BLaER1 treated with 17β-estradiol and CSF1 and Interleukin-3, amounts not matched to agents 10 nM and 100 nM (cell line): ENCODE measurements around the gene DPEP3.
A peak's percentile ranks its signal among the peaks of the same experiment; 100 is the strongest.

Source experiments
- H3K27ac ChIP-seq, 11 experiments: shearing (Covaris generic); formaldehyde crosslinking; 2 replicates each; pipeline ENCODE4 v1.8.1; 2022
- H3K27me3 ChIP-seq, 11 experiments: shearing (Covaris generic); formaldehyde crosslinking; 2 replicates each; pipeline ENCODE4 v1.8.1; 2022
- H3K36me3 ChIP-seq, 11 experiments: shearing (Covaris generic); formaldehyde crosslinking; 2 replicates each; pipeline ENCODE4 v1.8.1; 2022
- H3K4me1 ChIP-seq, 10 experiments: shearing (Covaris generic); formaldehyde crosslinking; 2 replicates each; pipeline ENCODE4 v1.8.1; 2022
- H3K4me2 ChIP-seq, 11 experiments: shearing (Covaris generic); formaldehyde crosslinking; 2 replicates each; pipeline ENCODE4 v1.8.1; 2022
- H3K4me3 ChIP-seq, 10 experiments: shearing (Covaris generic); formaldehyde crosslinking; 2 replicates each; pipeline ENCODE4 v1.8.1; 2022
- H3K9ac ChIP-seq, 11 experiments: shearing (Covaris generic); formaldehyde crosslinking; 2 replicates each; pipeline ENCODE4 v1.8.1; 2022
- H3K9me3 ChIP-seq, 11 experiments: shearing (Covaris generic); formaldehyde crosslinking; replicated peaks in 1 of 11; 2 replicates each; pipeline ENCODE4 v1.8.1; 2022
- H4K20me1 ChIP-seq, 11 experiments: shearing (Covaris generic); formaldehyde crosslinking; 2 replicates each; pipeline ENCODE4 v1.8.1; 2022
- Cebpa-rat ChIP-seq, 11 experiments: shearing (Covaris generic); IDR thresholded peaks; 2 replicates each; pipeline ENCODE4 v1.8.1; 2022

The DPEP3 gene

GRCh38 chr16:67946128-67946569, 34.1 kb downstream of the DPEP3 start:
- no peak overlapping the region for H3K4me3 ChIP-seq
- H3K9me3 ChIP-seq, result no peaks in the 10 kb centered on the region
- H3K27ac ChIP-seq, result 0 out of 22 replicates have a peak overlapping the region, but pooled peaks of 1 of the 11 experiments have one; percentile 12
- no peak for TF ChIP-seq Cebpa-rat (IDR thresholded peaks at IDR 0.05)
- H3K27me3 ChIP-seq, result no peaks in the 10 kb centered on the region
- H3K4me1 ChIP-seq, result peaks cover 8 to 26% (median 21%) of the 10 kb centered on the region in 10 experiments
- 0 out of 22 replicates have a peak overlapping the region, but pooled peaks of 1 of the 11 experiments have one; percentile 37 for H3K9ac ChIP-seq
- peaks cover 0 to 63% (median 0%) of the 10 kb centered on the region in 11 experiments; a peak in 7 of 22 replicates for H4K20me1 ChIP-seq
- peaks cover 14 to 90% (median 77%) of the 10 kb centered on the region in 11 experiments; a peak in 21 of 22 replicates for H3K36me3 ChIP-seq
- peak overlapping the region in 5 of 11 experiments; percentile 5 to 41 (median 29); a peak in 5 of 22 replicates for H3K4me2 ChIP-seq

GRCh38 chr16:67945392-67945933, 34.8 kb downstream of the DPEP3 start:
- Histone ChIP-seq H3K9me3 (no peaks in the 10 kb centered on the region), H3K27me3 (no peaks in the 10 kb centered on the region), H4K20me1 (peaks cover 0 to 60% (median 0%) of the 10 kb centered on the region in 11 experiments; a peak in 7 of 22 replicates), H3K4me3 (no peak overlapping the region), H3K4me2 (no peak overlapping the region), H3K9ac (no peak overlapping the region), H3K36me3 (peaks cover 14 to 87% (median 70%) of the 10 kb centered on the region in 11 experiments; a peak in 21 of 22 replicates), H3K4me1 (peaks cover 9 to 32% (median 24%) of the 10 kb centered on the region in 10 experiments), H3K27ac (no peak overlapping the region)
- no peak for TF ChIP-seq Cebpa-rat (IDR thresholded peaks at IDR 0.05)

- H4K20me1 ChIP-seq, result peaks cover 0 to 57% (median 0%) of the 10 kb centered on the region in 11 experiments; a peak in 7 of 22 replicates
- peaks cover 14 to 83% (median 66%) of the 10 kb centered on the region in 11 experiments; a peak in 21 of 22 replicates for H3K36me3 ChIP-seq
- H3K9ac ChIP-seq, result no peak overlapping the region
- H3K4me1 ChIP-seq, result peaks cover 15 to 39% (median 30%) of the 10 kb centered on the region in 10 experiments
- H3K27me3 ChIP-seq, result no peaks in the 10 kb centered on the region
- TF ChIP-seq Cebpa-rat (IDR thresholded peaks at IDR 0.05), result no peak
- no peaks in the 10 kb centered on the region for H3K9me3 ChIP-seq
- no peak overlapping the region for H3K4me2 ChIP-seq
- no peak overlapping the region for H3K4me3 ChIP-seq
- H3K27ac ChIP-seq, result no peak overlapping the region
Observed at GRCh38 chr16:67944690-67945391, 35.5 kb downstream of the DPEP3 start.

GRCh38 chr16:67943619-67944504, 36.4 kb downstream of the DPEP3 start, which contains the start of gene LCAT:
Gene LCAT (minus strand): TSS chr16:67944120. CDS start chr16:67944101, 19 bp downstream.
- no peaks in the 10 kb centered on the region for H3K9me3 ChIP-seq
- no peak for TF ChIP-seq Cebpa-rat (IDR thresholded peaks at IDR 0.05)
- H3K4me3 ChIP-seq, result no peak within 1 kb of the TSS
- H3K27ac ChIP-seq, result no peak within 1 kb of the TSS
- peaks cover 14 to 83% (median 60%) of the 10 kb centered on the region in 11 experiments; a peak in 21 of 22 replicates for H3K36me3 ChIP-seq
- H3K9ac ChIP-seq, result peak within 1 kb of the TSS in 1 of 11 experiments; percentile 34; a peak in 1 of 22 replicates
- no peak within 1 kb of the TSS for H3K4me2 ChIP-seq
- H3K4me1 ChIP-seq, result peaks cover 17 to 48% (median 36%) of the 10 kb centered on the region in 10 experiments
- H4K20me1 ChIP-seq, result peaks cover 0 to 52% (median 0%) of the 10 kb centered on the region in 11 experiments; a peak in 7 of 22 replicates
- no peaks in the 10 kb centered on the region for H3K27me3 ChIP-seq

- H3K9me3 ChIP-seq, result no peaks in the 10 kb centered on the region
- no peak overlapping the region for H3K27ac ChIP-seq
- H4K20me1 ChIP-seq, result peaks cover 0 to 52% (median 0%) of the 10 kb centered on the region in 11 experiments; a peak in 7 of 22 replicates
- H3K9ac ChIP-seq, result no peak overlapping the region
- H3K4me1 ChIP-seq, result peaks cover 17 to 51% (median 36%) of the 10 kb centered on the region in 10 experiments
- H3K27me3 ChIP-seq, result no peaks in the 10 kb centered on the region
- peaks cover 14 to 77% (median 53%) of the 10 kb centered on the region in 11 experiments; a peak in 21 of 22 replicates for H3K36me3 ChIP-seq
- no peak for TF ChIP-seq Cebpa-rat (IDR thresholded peaks at IDR 0.05)
- no peak overlapping the region for H3K4me3 ChIP-seq
- H3K4me2 ChIP-seq, result no peak overlapping the region
Observed at GRCh38 chr16:67943256-67943618, 37.1 kb downstream of the DPEP3 start.

- no peak for TF ChIP-seq Cebpa-rat (IDR thresholded peaks at IDR 0.05)
- Histone ChIP-seq H3K36me3 (peaks cover 14 to 71% (median 49%) of the 10 kb centered on the region in 11 experiments; a peak in 21 of 22 replicates), H3K27me3 (no peaks in the 10 kb centered on the region), H3K9ac (no peak overlapping the region), H3K4me3 (no peak overlapping the region), H3K4me2 (peak overlapping the region in 4 of 11 experiments; percentile 15 to 55 (median 40); a peak in 5 of 22 replicates), H3K4me1 (peaks cover 23 to 55% (median 40%) of the 10 kb centered on the region in 10 experiments), H4K20me1 (peaks cover 0 to 47% (median 0%) of the 10 kb centered on the region in 11 experiments; a peak in 7 of 22 replicates), H3K27ac (no peak overlapping the region), H3K9me3 (no peaks in the 10 kb centered on the region)
Observed at GRCh38 chr16:67942510-67943255, 37.6 kb downstream of the DPEP3 start.

- TF ChIP-seq Cebpa-rat (IDR thresholded peaks at IDR 0.05), result no peak
- Histone ChIP-seq H3K4me2 (peak overlapping the region in 9 of 11 experiments; percentile 15 to 58 (median 40); a peak in 15 of 22 replicates), H3K27ac (0 out of 22 replicates have a peak overlapping the region, but pooled peaks of 1 of the 11 experiments have one; percentile 7), H3K36me3 (peaks cover 14 to 66% (median 44%) of the 10 kb centered on the region in 11 experiments; a peak in 21 of 22 replicates), H3K4me1 (peaks cover 28 to 60% (median 45%) of the 10 kb centered on the region in 10 experiments), H3K4me3 (no peak overlapping the region), H3K9ac (no peak overlapping the region), H3K9me3 (no peaks in the 10 kb centered on the region), H4K20me1 (peaks cover 0 to 42% (median 0%) of the 10 kb centered on the region in 11 experiments; a peak in 7 of 22 replicates), H3K27me3 (no peaks in the 10 kb centered on the region)
Observed at GRCh38 chr16:67942200-67942509, 38.1 kb downstream of the DPEP3 start.
